ENCODE measurements around the gene ARID5A. TPM values are rescaled to one million over a fixed set of nuclear protein-coding genes. Genes with fewer than 3 reads are reported as not detected.

ARID5A gene
- total RNA-seq, 1 donor from 2014 or later: 32.8 TPM

GRCh38 chr2:96509847-96510230 is 26.7 kb upstream of the ARID5A start:
- H3K27ac ChIP-seq: no peak overlapping the region
- intact Hi-C loops (cut with DNase I): loop anchor here (5.0 kb wide), 1 partner anchor 103 kb away; no protein-coding TSS in a partner anchor
- peaks cover 18% of the 10 kb centered on the region for H3K4me1 ChIP-seq
- no peaks in the 10 kb centered on the region for H3K36me3 ChIP-seq
- DNase-seq (no peak), ATAC-seq (no peak)
- no peaks in the 10 kb centered on the region for H3K27me3 ChIP-seq
- no peak overlapping the region for H3K4me3 ChIP-seq
- TF ChIP-seq, protein P1, sequence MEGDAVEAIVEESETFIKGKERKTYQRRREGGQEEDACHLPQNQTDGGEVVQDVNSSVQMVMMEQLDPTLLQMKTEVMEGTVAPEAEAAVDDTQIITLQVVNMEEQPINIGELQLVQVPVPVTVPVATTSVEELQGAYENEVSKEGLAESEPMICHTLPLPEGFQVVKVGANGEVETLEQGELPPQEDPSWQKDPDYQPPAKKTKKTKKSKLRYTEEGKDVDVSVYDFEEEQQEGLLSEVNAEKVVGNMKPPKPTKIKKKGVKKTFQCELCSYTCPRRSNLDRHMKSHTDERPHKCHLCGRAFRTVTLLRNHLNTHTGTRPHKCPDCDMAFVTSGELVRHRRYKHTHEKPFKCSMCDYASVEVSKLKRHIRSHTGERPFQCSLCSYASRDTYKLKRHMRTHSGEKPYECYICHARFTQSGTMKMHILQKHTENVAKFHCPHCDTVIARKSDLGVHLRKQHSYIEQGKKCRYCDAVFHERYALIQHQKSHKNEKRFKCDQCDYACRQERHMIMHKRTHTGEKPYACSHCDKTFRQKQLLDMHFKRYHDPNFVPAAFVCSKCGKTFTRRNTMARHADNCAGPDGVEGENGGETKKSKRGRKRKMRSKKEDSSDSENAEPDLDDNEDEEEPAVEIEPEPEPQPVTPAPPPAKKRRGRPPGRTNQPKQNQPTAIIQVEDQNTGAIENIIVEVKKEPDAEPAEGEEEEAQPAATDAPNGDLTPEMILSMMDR (IDR thresholded peaks at IDR 0.05): no peak
- no peaks in the 10 kb centered on the region for H3K9me3 ChIP-seq

DNA sequence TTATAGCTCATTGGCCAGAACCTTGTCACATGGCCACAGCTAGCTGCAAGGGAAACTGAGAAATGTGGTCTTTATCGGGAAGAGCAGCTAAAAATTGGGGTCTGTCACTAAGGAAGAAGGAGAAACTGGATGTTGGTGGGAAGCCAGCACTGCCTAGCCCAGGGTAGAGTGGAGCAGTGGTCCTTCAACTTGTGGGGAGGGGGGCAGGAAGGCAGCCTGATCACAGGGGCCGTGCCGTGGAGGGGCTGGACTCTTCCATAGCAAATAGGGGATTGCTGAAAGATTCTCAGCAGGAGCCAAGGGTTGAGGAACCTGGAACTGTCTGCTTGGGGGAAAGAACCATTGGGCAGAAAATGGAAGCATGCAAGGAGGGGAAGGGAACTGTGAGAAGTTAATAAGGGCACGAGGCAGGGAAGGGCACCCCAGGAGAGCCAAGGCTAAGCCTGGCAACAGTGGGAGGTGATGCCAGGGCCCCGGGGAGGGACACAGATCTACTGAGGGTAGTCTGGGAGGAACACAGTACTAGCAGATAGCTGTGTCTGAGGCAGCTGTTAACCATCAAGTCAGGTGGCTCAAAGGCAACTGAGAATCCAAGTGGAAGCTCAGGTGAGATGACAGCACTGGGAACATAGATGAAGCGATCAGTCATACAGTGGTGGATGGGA is 25.5 kb upstream of the ARID5A start:
- no peaks in the 10 kb centered on the region for H3K36me3 ChIP-seq
- H3K9me3 ChIP-seq: no peaks in the 10 kb centered on the region
- TF ChIP-seq, protein P1 (IDR thresholded peaks at IDR 0.05): no peak
- no peak overlapping the region for H3K4me3 ChIP-seq
- ATAC-seq: no peak
- DNase-seq: no peak
- intact Hi-C loops (cut with DNase I): no loop called here
- no peak overlapping the region for H3K27ac ChIP-seq
- H3K4me1 ChIP-seq: peaks cover 18% of the 10 kb centered on the region
- no peaks in the 10 kb centered on the region for H3K27me3 ChIP-seq

DNA sequence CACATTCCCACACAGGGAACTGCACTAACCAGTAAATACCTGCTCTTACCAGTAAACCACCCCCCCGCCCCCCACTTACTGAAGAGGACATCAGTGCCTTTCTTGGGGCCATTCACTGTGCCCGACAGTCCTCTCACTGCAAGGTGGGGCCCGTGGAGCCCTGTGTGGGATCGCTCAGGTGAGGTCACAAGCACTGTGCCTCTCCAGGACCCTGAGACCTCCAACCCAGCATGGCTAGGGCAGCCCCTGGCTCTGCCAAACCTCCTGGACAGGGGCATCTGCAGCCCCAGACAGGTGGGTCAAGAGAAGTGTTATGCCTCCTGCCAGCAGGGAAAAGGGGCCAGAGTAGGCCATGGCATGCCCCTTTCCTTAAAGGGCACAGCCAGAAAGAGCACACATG is 24.7 kb upstream of the ARID5A start:
- Histone ChIP-seq H3K27me3 (no peaks in the 10 kb centered on the region), H3K27ac (no peak overlapping the region), H3K9me3 (no peaks in the 10 kb centered on the region), H3K4me3 (no peak overlapping the region), H3K36me3 (no peaks in the 10 kb centered on the region), H3K4me1 (peaks cover 18% of the 10 kb centered on the region)
- DNase-seq (no peak), ATAC-seq (no peak)
- TF ChIP-seq, protein P1 (IDR thresholded peaks at IDR 0.05): no peak
- intact Hi-C loops (cut with DNase I): no loop called here

GRCh38 chr2:96512341-96512740 is 24.2 kb upstream of the ARID5A start:
- DNase-seq: no peak
- TF ChIP-seq, protein P1 (IDR thresholded peaks at IDR 0.05): no peak
- H3K36me3 ChIP-seq: no peaks in the 10 kb centered on the region
- peaks cover 18% of the 10 kb centered on the region for H3K4me1 ChIP-seq
- ATAC-seq: no peak
- no peaks in the 10 kb centered on the region for H3K27me3 ChIP-seq
- H3K27ac ChIP-seq: no peak overlapping the region
- no peak overlapping the region for H3K4me3 ChIP-seq
- intact Hi-C loops (cut with DNase I): no loop called here
- H3K9me3 ChIP-seq: no peaks in the 10 kb centered on the region

DNA sequence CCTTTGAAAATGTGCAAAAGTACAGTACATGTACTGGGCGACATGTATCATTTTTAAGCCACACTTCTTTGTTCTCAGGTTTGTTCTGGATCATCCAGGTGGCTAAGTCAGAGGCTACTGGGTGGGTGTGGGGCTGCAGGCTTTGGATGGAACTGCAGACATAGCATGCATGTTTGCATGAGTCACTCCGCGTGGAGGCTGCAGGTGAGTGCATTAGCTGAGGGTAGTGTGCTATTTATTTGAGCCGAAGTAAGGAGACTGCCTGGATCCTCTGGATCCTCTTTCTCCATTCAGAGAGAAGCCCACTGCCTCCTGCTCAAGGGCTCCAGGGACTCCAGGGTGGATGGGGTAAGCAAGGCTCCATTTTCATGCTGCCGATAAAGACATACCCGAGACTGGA is 22.0 kb upstream of the ARID5A start:
- Histone ChIP-seq H3K9me3 (no peaks in the 10 kb centered on the region), H3K36me3 (no peaks in the 10 kb centered on the region), H3K27ac (no peak overlapping the region), H3K4me3 (no peak overlapping the region), H3K27me3 (no peaks in the 10 kb centered on the region), H3K4me1 (peaks cover 2% of the 10 kb centered on the region)
- intact Hi-C loops (cut with DNase I): no loop called here
- TF ChIP-seq, protein P1 (IDR thresholded peaks at IDR 0.05): no peak
- ATAC-seq (no peak), DNase-seq (no peak)

GRCh38 chr2:96517079-96517478 is 19.5 kb upstream of the ARID5A start:
- Histone ChIP-seq H3K27ac (no peak overlapping the region), H3K27me3 (no peaks in the 10 kb centered on the region), H3K9me3 (no peaks in the 10 kb centered on the region), H3K4me1 (no peaks in the 10 kb centered on the region), H3K4me3 (no peak overlapping the region), H3K36me3 (no peaks in the 10 kb centered on the region)
- TF ChIP-seq, protein P1 (IDR thresholded peaks at IDR 0.05): no peak
- ATAC-seq: no peak
- intact Hi-C loops (cut with DNase I): no loop called here
- DNase-seq: no peak

Data from upper lobe of right lung (tissue), 1 donor.